Measurements from ENCODE around the gene GRM1.

GRCh38 chr6:146110990-146111389, 82.1 kb downstream of the GRM1 start:
- TF ChIP-seq EZH2 (IDR thresholded peaks at IDR 0.05; ENCODE audit: borderline replicate concordance, insufficient read depth, low read depth, low read length, poor library complexity, severe bottlenecking) (no peak), CTCF (IDR thresholded peaks at IDR 0.05) (no peak)

Measured in B cell (primary cell).